Astrocyte (in vitro differentiated cells and primary cell): ENCODE measurements around the gene SLC12A8. TPM values are rescaled to one million over a fixed set of nuclear protein-coding genes. Genes with fewer than 3 reads are reported as not detected.
A peak's percentile ranks its signal among the peaks of the same experiment; 100 is the strongest.

ENCODE experiments used
- DNase-seq: peaks from one replicate; pipeline ENCODE4 v3.0.0-alpha.2; 2010; ENCODE audit warnings: low read depth
- FAIRE-seq: peaks from 2 replicates; lab custom pipeline; 2011; peaks lifted over from hg19 to GRCh38; lab: Jason Lieb, UNC
- H2AFZ ChIP-seq: 2 replicates; pipeline ENCODE4 v1.6.0; 2012; ENCODE audit warnings: low read depth, low read length, inconsistent platforms
- H3K27ac ChIP-seq: 2 replicates; pipeline ENCODE4 v1.5.1; 2011; ENCODE audit warnings: low read depth, low read length, inconsistent platforms
- H3K27me3 ChIP-seq: 2 replicates; pipeline ENCODE4 v1.6.0; 2011; ENCODE audit warnings: low read length, inconsistent platforms; ENCODE audit not compliant: insufficient read depth
- H3K36me3 ChIP-seq: 2 replicates; pipeline ENCODE4 v1.5.1; 2011; ENCODE audit warnings: low read length, inconsistent platforms; ENCODE audit not compliant: insufficient read depth
- H3K4me1 ChIP-seq: 2 replicates; pipeline ENCODE4 v1.5.1; 2011; ENCODE audit warnings: low read length, inconsistent platforms; ENCODE audit not compliant: insufficient read depth
- H3K4me2 ChIP-seq: 2 replicates; pipeline ENCODE4 v1.6.0; 2012; ENCODE audit warnings: low read length, inconsistent platforms
- H3K4me3 ChIP-seq: 2 replicates; pipeline ENCODE4 v1.5.1; 2011; ENCODE audit warnings: low read depth, mild to moderate bottlenecking, low read length, inconsistent platforms; ENCODE audit not compliant: insufficient read depth
- H3K79me2 ChIP-seq: 2 replicates; pipeline ENCODE4 v1.6.0; 2012; ENCODE audit warnings: mild to moderate bottlenecking, low read length, inconsistent platforms; ENCODE audit not compliant: insufficient read depth
- H3K9ac ChIP-seq: 2 replicates; pipeline ENCODE4 v1.6.0; 2012; ENCODE audit warnings: mild to moderate bottlenecking, low read length, inconsistent platforms
- H3K9me3 ChIP-seq: 2 replicates; pipeline ENCODE4 v1.5.1; 2012; ENCODE audit warnings: low read depth, mild to moderate bottlenecking, low read length, inconsistent platforms; ENCODE audit not compliant: insufficient read depth
- H4K20me1 ChIP-seq: 2 replicates; pipeline ENCODE4 v1.6.0; 2012; ENCODE audit warnings: low read length, inconsistent platforms; ENCODE audit not compliant: insufficient read depth
- H3K27ac Mint-ChIP-seq: one replicate; pipeline ENCODE4 v1.8.0; 2021; ENCODE audit warnings: mild to moderate bottlenecking, mixed read lengths; ENCODE audit not compliant: unreplicated experiment
- H3K27me3 Mint-ChIP-seq: one replicate; pipeline ENCODE4 v1.8.0; 2021; ENCODE audit warnings: low read depth, mixed read lengths; ENCODE audit not compliant: unreplicated experiment
- H3K36me3 Mint-ChIP-seq: one replicate; pipeline ENCODE4 v1.8.0; 2021; ENCODE audit warnings: low read depth, mixed read lengths; ENCODE audit not compliant: unreplicated experiment
- H3K4me1 Mint-ChIP-seq: one replicate; pipeline ENCODE4 v1.8.0; 2021; ENCODE audit warnings: low read depth, mixed read lengths; ENCODE audit not compliant: unreplicated experiment
- H3K4me3 Mint-ChIP-seq: one replicate; pipeline ENCODE4 v1.8.0; 2021; ENCODE audit warnings: mild to moderate bottlenecking, moderate library complexity, mixed read lengths; ENCODE audit not compliant: unreplicated experiment
- H3K9me3 Mint-ChIP-seq: one replicate; pipeline ENCODE4 v1.8.0; 2021; ENCODE audit warnings: mild to moderate bottlenecking, mixed read lengths; ENCODE audit not compliant: unreplicated experiment
- CTCF ChIP-seq: IDR thresholded peaks from 2 replicates; pipeline ENCODE4 v1.5.1; 2011; ENCODE audit warnings: low read depth, mild to moderate bottlenecking, inconsistent platforms, low read length, moderate library complexity; ENCODE audit not compliant: insufficient read depth
- EZH2 ChIP-seq: IDR thresholded peaks from 2 replicates; pipeline ENCODE4 v1.6.1; 2012; ENCODE audit warnings: mild to moderate bottlenecking, low read length, inconsistent platforms; ENCODE audit not compliant: insufficient read depth
- total RNA-seq: library from RNA; stranded (reverse); gene quantifications from 2 replicates; pipeline ENCODE4 v1.2.1, GENCODE V29; 2021

SLC12A8 gene
- total RNA-seq, 1 donor from 2014 or later: 4.2 TPM

- H3K4me2 ChIP-seq: peak overlapping the region; percentile 86
Observed at GRCh38 chr3:125212091-125212508, 448 bp downstream of the SLC12A8 start.

DNA sequence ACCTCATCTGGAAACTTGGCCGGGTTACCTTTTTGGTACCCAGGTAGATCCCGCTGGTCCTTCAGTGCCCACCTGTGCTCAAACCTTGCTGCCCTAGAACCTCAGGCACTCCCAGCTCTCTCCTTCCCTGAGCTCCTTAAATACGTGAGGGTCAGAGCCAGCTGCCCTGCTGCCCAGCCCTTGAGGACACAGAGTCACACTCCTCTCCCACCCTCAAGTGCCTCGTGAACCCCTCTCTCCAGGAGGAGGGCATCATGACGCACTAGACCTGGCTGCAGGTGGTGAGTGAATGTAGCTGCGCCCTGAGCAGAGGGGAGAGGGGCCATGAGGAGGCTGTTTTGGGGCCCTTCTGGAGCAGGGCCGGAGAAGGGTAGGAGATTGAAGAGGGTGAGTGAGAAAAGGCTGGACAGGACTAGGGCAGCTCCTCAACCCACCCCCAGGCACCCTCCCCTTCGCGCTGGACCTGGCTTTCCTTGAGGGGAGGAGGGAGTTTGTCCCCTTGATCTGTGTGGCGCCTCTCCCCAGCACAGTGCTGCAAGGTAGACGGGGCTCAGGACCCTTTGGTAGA, 941 bp downstream of the SLC12A8 start:
- H3K27me3 Mint-ChIP-seq: peaks cover 17% of the 10 kb centered on the region
- peaks cover 28% of the 10 kb centered on the region for H3K4me1 ChIP-seq
- peak overlapping the region; percentile 76 for H3K4me3 Mint-ChIP-seq
- H3K4me3 ChIP-seq: peak overlapping the region; percentile 52
- no peaks in the 10 kb centered on the region for H4K20me1 ChIP-seq
- H3K9ac ChIP-seq: peak overlapping the region; percentile 39
- no peak for TF ChIP-seq EZH2
- TF ChIP-seq CTCF: no peak
- peak overlapping the region; percentile 69 for H2AFZ ChIP-seq
- H3K36me3 Mint-ChIP-seq: no peaks in the 10 kb centered on the region
- H3K27ac ChIP-seq: no peak overlapping the region
- FAIRE-seq: no peak
- H3K27me3 ChIP-seq: no peaks in the 10 kb centered on the region
- no peaks in the 10 kb centered on the region for H3K9me3 ChIP-seq
- H3K9me3 Mint-ChIP-seq: no peaks in the 10 kb centered on the region
- H3K36me3 ChIP-seq: no peaks in the 10 kb centered on the region
- H3K27ac Mint-ChIP-seq: peak overlapping the region; percentile 47
- H3K4me1 Mint-ChIP-seq: peaks cover 7% of the 10 kb centered on the region
- DNase-seq: no peak
- no peaks in the 10 kb centered on the region for H3K79me2 ChIP-seq
- peak overlapping the region; percentile 86 for H3K4me2 ChIP-seq

More at GRCh38 chr3:125212091-125212508, 448 bp downstream of the SLC12A8 start:
- no peaks in the 10 kb centered on the region for H4K20me1 ChIP-seq
- H3K4me1 ChIP-seq: peaks cover 28% of the 10 kb centered on the region
- Mint-ChIP-seq H3K27ac (peak overlapping the region; percentile 47), H3K4me1 (peaks cover 7% of the 10 kb centered on the region), H3K27me3 (peaks cover 17% of the 10 kb centered on the region), H3K4me3 (peak overlapping the region; percentile 76), H3K9me3 (no peaks in the 10 kb centered on the region), H3K36me3 (no peaks in the 10 kb centered on the region)
- TF ChIP-seq CTCF (no peak), EZH2 (no peak)
- peak overlapping the region; percentile 52 for H3K4me3 ChIP-seq
- peak overlapping the region; percentile 69 for H2AFZ ChIP-seq
- no peak for DNase-seq
- no peaks in the 10 kb centered on the region for H3K36me3 ChIP-seq
- H3K79me2 ChIP-seq: no peaks in the 10 kb centered on the region
- peak overlapping the region; percentile 39 for H3K9ac ChIP-seq
- no peak overlapping the region for H3K27ac ChIP-seq
- no peak for FAIRE-seq
- H3K9me3 ChIP-seq: no peaks in the 10 kb centered on the region
- H3K27me3 ChIP-seq: no peaks in the 10 kb centered on the region

- no peaks in the 10 kb centered on the region for H3K9me3 ChIP-seq
- H3K27me3 ChIP-seq: no peaks in the 10 kb centered on the region
- FAIRE-seq: no peak
- no peak overlapping the region for H3K4me3 Mint-ChIP-seq
- no peaks in the 10 kb centered on the region for H3K79me2 ChIP-seq
- H3K9me3 Mint-ChIP-seq: peaks cover 2% of the 10 kb centered on the region
- H3K4me2 ChIP-seq: no peak overlapping the region
- H3K36me3 ChIP-seq: no peaks in the 10 kb centered on the region
- no peak overlapping the region for H3K9ac ChIP-seq
- H3K4me3 ChIP-seq: no peak overlapping the region
- H3K36me3 Mint-ChIP-seq: peaks cover 3% of the 10 kb centered on the region
- peaks cover 10% of the 10 kb centered on the region for H3K4me1 ChIP-seq
- DNase-seq: no peak
- H3K27ac Mint-ChIP-seq: no peak overlapping the region
- H2AFZ ChIP-seq: no peak overlapping the region
- H3K27ac ChIP-seq: no peak overlapping the region
- no peak for TF ChIP-seq CTCF
- no peak for TF ChIP-seq EZH2
- H3K27me3 Mint-ChIP-seq: peaks cover 21% of the 10 kb centered on the region
- no peaks in the 10 kb centered on the region for H4K20me1 ChIP-seq
- H3K4me1 Mint-ChIP-seq: no peaks in the 10 kb centered on the region
Observed at GRCh38 chr3:125207949-125208568, 4.5 kb downstream of the SLC12A8 start.
